Raji (cell line): ENCODE results near the gene FGGY.

Source experiments
- POLR2A ChIP-seq: IDR thresholded peaks from 2 replicates; pipeline ENCODE4 v1.6.1; 2011; ENCODE audit warnings: low read depth, low read length, control low read depth; ENCODE audit not compliant: insufficient read depth

The FGGY gene

DNA sequence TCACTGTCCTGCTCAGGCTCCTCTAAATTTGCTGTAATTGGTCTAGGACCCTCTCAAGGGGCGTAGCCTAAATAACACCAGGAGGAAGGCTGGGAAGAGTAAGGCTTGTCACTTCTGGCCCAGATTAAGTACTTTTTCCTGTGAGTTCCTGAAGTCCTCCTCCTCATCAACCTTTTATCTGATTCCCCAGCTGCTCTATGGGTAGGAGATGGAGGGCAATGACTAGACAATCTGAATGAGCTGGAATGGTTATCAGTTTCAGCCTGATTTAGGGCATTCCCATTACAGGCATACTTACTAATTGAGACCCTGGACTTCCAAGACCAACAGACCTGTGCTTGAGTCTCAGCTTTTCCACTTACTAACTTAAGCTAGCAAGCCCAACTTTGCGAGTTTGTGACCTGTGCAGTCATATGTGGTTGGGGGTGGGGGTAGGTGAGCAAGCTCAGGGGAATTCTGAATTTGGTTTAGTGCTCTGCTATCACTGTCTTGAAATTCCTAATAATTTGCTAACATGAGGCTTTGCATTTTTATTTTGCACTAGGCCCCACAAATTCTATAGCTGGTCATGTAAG, 18.0 kb upstream of the FGGY start:
- TF ChIP-seq POLR2A, result no peak

DNA sequence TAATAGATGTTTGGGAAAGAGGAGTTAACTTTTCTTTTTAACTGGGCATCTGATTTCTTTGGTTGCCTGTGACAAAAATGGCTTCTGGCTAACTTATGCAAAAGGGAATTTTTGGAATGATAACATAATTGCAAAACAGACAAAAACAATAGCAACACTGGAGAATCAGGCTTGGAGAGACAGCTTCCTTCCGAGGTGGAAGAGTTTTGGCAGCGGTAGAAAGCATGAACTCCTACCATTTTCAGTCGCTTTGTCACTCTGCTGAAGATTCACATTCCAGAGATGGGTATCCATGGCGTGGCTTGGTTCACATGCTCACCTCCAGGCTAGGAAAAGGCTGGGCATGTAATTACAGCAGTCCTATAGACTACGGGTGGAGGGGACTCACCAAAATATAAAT, 17.2 kb upstream of the FGGY start:
- no peak for TF ChIP-seq POLR2A

DNA sequence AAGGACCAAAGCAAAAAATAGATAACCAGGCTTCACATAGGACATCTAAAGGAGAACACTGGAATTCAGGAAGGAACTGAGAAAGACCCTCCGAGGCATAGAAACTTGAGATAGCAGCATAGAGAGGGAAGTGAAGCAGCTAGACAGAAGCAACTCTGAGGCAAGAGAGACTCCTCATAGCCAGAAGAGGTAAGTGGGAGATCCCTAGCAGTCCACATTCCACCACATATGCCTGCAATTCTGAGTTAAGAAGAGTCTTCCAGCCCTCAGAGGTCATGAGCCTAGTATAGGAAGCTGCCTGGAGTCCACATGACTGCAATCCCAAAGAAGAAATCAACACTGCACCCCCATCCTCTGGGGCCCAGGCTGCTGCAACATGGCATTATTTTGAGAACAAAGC, 13.9 kb upstream of the FGGY start:
- no peak for TF ChIP-seq POLR2A

DNA sequence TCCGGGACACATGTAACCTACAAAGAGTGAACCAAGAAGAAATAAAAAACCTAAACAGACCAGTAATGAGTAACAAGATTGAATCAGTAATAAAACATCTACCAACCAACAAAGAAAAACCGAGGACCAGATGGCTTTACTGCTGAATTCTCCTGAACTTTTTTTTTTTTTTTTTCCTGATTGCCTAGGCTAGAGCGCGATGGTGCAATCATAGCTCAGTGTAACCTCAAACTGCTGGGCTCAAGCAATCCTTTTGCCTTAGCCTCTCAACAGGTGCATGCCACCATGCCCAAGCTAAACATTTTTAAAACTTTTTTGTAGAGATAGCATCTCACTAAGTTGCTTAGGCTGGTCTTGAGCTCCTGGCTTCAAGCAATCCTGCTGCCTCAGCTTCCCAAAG, 11.2 kb upstream of the FGGY start:
- no peak for TF ChIP-seq POLR2A

DNA sequence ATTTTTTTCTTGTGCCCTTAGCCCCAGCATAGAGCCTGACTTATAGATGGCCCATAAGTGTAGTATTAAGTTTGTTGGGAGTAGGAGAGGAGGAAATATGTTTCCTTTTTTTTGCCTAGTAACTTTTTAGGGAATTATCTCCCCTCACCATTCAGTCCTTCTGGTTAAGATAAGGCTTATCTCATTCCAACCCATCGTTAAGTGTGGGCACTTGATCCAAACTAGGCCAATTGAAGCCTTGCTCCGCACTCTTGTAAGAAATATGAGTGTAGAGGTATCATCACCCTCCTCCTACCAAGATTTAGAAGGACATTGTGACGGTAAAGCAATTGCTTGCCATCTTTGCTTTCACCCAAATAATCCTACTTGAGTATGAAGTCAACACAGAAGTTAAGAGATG, 8.8 kb upstream of the FGGY start:
- TF ChIP-seq POLR2A, result no peak

DNA sequence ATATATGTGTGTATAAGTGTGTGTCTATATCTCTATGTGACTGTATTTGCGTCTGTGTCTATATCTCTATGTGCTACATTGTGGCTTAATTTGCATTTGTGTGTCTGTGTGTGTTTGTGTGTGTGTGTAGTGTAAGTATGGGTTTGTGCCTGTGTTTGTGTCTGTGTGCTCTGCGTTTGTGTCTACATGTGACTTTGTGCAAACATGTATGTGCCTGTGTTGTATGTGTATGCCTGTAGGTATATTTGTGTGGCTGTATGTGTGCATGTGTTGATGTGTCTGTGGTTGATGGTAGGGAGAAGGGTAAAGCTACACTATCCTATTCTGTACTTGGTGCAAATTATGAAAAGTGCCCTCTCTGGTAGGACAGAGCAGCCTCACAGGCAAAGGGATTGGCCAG, 7.3 kb upstream of the FGGY start:
- TF ChIP-seq POLR2A, result no peak

DNA sequence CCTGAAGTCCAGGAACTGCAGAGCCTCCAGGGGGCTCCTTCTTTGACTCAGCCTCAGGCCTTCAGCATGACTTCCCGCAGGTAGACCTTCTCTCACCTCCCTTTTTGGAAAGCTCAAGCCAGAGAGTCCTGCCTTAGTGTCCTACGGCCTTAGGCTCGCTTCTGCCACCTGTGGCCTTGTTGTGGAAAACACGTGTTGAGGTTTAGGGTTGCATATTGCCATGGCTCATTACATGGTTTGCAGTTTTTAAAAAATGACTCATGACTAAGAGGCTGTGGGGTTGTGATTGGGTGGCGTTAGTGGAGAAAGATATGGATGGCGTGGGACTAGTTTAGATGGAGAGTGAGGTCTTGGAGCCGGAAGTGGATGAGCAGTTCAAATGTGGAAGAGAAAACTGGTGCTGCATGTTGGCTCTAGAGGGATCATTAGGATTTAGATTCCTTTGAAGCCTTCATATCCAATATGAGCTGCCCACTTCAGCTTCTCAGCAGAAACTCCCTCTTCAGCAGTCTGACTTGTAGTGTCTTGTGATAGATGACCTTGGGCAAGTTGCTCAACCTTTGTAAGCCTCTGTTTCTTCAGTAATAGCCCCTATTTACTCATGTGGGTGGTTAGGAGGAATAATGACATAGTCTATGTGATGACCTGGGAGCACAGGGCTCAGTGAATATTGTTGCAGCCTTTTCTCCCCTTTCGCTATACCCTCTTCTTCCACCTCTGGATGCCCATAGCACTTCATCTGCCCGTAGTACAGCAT, 6.5 kb upstream of the FGGY start:
- no peak for TF ChIP-seq POLR2A

DNA sequence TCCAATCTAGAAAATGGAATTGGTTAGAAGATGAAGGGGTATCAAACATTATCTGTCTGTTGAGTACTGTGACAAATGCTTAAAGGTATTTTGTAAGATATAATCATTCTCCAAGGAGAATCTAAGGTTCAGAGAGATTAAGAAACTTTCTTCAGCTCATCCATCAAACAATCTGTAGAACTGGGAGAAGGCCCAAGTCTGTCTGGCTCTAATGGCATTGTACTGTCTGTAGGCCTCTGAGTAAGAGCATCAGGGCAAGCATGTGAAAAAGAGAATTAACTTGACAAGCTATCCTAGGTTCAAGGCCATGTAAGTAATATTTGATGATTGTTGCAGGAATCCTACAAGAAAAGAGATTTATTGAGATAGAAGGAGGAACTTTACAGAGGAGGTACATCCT, 5.3 kb upstream of the FGGY start:
- no peak for TF ChIP-seq POLR2A

DNA sequence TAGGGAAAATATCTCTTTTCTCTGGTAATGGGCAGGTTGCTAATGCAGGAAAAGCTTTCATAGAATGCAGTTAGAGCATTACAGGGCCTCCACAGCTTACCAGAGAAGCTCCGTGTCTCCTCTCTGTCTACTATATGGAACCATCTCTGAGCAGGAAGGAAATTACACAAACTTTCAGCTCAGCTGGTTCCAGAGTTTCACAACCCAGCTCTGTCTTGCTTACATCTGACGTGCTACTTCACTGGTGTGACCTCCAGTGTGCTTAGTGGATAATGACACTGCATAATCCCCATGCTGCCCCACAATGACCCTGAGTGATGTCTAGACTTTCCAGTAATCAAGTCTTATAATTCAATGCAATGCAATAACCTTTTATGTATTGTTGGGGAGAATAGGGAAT, 4.3 kb upstream of the FGGY start:
- no peak for TF ChIP-seq POLR2A

DNA sequence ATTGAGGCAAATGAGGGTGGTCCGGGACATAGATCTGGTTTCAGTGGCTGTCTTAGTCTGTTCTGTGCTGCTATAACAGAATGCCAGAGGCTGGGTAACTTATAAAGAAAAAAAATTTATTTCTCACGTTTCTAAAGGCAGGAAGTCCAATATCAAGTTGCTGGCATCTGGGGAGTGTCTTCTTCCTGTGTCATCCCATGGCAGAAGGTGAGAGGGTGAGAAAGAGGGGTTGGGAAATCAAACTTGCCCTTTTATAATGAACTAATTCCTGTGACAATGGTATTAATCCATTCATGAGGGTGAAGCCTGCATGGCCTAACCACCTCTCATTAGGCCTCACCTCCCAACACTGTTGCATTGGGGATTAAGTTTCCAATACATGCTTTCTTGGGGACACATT, 3.7 kb upstream of the FGGY start:
- no peak for TF ChIP-seq POLR2A

DNA sequence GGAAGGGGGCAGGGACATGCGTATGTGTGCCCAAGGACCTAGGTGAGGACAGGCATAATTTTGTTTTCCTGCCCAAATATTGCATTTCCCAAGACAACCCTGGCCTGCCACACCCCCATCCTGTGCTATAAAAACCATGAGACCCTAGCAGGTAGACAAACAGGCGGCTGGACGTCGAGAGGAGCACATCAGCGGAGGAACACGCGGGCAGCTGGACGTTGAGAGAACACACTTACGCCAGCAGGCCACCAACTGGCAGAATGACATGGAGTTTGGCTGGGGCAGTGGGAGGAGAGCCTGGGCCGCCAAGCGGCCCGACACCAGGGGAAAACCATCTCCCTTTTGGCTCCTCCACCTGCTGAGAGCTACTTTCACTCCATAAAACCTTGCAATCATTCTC, 3.0 kb upstream of the FGGY start:
- TF ChIP-seq POLR2A, result no peak

DNA sequence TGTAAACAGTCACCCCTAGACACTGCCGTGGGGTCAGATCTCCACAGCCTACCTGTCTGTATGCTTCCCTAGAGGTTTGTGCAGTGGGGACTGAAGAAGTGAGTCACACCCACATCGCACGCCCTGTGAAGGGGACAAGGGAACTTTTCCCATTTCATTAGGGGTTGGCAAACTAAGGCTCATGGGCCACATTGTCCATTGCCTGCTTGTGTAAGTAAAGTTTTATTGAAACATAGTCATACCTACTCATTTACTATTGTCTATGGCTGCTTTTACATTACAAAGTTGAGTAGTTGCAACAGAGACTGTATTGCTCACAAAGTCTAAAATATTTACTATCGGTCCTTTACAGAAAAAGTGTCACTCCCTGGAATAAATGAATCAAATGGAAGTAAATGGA, 2.5 kb upstream of the FGGY start:
- TF ChIP-seq POLR2A, result no peak

DNA sequence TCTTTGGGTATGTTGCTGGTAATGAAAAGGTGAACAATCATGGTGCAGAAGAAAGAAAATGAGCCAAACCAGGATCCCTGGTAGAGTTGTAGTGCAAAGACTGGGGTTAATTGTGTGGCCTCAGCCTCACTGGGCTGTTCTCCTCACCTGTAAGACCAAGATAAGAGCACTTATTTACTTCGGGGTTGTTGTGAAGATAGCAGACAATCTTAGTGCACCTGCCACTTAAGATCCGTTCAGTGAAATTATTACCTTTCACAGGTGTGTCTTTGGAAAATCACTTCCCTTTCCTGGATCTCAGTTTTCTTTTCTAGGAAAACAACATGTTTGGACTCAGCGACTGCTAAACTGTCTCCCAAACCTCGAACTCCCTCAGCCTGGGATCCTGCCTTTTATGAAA, 1.3 kb upstream of the FGGY start:
- TF ChIP-seq POLR2A, result no peak

DNA sequence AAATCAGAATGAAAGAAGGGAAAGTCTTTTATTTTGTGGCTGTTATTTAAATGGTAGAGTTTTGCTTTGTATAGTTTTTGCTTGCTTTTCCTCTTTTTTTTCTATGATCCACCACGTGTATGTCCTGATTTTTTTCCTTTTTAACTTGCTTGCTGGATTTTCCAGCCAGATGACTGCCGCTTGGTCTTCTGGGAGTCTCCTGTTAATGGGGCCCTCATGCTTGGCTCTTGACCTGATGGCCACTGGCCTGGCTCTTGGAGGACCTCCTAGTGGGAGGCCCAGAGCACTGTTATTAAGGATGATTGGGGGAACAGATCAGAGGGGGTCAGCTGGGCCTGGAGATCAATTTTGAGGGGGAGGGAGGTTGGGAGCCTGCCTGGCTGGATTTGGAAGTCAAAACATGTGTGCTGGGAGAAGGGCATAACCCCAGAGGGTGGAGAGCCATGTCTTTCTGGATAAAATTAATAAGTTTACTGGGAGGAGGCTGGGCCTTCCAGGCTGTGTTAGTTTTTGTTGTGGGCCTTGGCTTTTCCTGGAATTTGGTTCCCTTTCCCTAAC, 1.2 kb downstream of the FGGY start:
- no peak for TF ChIP-seq POLR2A

DNA sequence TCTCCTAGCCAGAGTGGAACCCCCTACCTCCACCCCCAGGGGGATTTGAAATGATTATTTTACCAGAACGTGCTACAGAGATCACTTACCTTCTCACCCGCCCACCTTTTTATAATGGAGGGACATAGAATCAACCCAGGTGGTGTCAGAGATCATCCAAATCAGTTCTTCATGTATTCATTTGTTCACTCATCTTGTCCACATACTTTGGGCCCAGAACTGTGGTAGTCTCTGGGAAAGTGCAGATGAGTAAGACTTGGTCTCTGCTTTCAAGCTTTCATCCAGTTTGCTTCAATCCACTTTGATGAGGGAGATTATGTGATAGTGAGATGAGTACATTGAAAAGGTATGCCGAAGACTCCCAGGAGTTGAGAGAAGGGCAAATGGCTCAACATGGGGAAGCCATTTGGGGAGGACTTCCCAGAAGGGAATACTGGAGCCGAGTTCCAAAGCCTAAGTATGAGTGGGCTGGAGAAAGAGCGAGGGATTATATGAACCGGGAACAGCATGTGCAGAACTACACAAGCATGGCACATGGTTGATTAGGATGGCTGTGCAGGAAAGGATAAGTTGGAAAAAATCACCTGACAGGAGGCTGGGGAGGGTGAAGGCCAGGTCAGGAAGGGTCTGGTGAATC, 1.9 kb downstream of the FGGY start:
- TF ChIP-seq POLR2A, result no peak

DNA sequence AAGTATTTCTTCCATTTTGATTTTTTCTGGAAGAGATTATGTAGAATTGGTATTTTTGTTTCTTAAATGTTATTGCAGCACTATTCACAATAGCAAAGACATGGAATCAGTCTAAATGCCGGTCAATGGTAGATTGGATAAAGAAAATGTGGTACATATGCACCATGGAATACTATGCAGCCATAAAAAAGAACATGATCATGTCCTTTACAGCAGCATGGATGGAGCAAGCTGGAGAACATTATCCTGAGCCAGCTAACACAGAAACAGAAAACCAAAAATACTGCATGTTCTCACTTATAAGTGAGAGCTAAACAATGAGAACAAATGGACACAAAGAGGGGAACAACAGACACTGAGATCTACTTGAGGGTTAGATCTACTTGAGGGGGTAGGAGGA, 5.4 kb downstream of the FGGY start:
- TF ChIP-seq POLR2A, result no peak
